ENCODE data around the gene USP36. TPM values are rescaled to one million over a fixed set of nuclear protein-coding genes. Genes with fewer than 3 reads are reported as not detected.

Gene USP36
- total RNA-seq, 2 experiments from 2014 or later: 489 to 494 TPM

- Mint-ChIP-seq H3K27me3 (no peaks in the 10 kb centered on the region), H3K27ac (peak overlapping the region; percentile 97), H3K4me3 (peak overlapping the region; percentile 75), H3K9me3 (no peaks in the 10 kb centered on the region), H3K4me1 (ENCODE audit: low read depth) (peaks cover 80% of the 10 kb centered on the region), H3K36me3 (ENCODE audit: low read depth) (peaks cover 46% of the 10 kb centered on the region)
- ChIA-PET POLR2A (interaction anchor here (0.7 to 3.7 kb wide), 25 partner anchors 9 to 831 kb away, joined by 3 to 43 read pairs (median 4); partner anchors contain the start of genes CYTH1, TMC6 and TNRC6C), CTCF (interaction anchor here (0.8 to 1.7 kb wide), 7 partner anchors 9 to 117 kb away, joined by 3 to 7 read pairs (median 3); no protein-coding TSS in a partner anchor)
- Histone ChIP-seq H3K9me3 (ENCODE audit: control insufficient read depth in 1 of 2, insufficient read depth in 1 of 2, low read length in 2 of 2) (no peaks in the 10 kb centered on the region), H3K4me1 (ENCODE audit: insufficient read depth, low read length) (peaks cover 87% of the 10 kb centered on the region), H3K36me3 (ENCODE audit: insufficient read depth, low read length) (peaks cover 38% of the 10 kb centered on the region), H3K4me3 (ENCODE audit: low read length) (peak overlapping the region; percentile 19), H3K27ac (ENCODE audit: low read depth in 1 of 2, low read length in 2 of 2) (peak overlapping the region; percentile 51 to 73), H3K27me3 (ENCODE audit: control insufficient read depth in 1 of 2, insufficient read depth in 2 of 2, low read length in 2 of 2) (no peaks in the 10 kb centered on the region)
- ATAC-seq (ENCODE audit: poor library complexity) (peak; percentile 82), DNase-seq (peak; percentile 42 to 85 (median 74))
- intact Hi-C loops (cut with DNase I, micrococcal nuclease): no loop called here
- TF ChIP-seq, protein P1, sequence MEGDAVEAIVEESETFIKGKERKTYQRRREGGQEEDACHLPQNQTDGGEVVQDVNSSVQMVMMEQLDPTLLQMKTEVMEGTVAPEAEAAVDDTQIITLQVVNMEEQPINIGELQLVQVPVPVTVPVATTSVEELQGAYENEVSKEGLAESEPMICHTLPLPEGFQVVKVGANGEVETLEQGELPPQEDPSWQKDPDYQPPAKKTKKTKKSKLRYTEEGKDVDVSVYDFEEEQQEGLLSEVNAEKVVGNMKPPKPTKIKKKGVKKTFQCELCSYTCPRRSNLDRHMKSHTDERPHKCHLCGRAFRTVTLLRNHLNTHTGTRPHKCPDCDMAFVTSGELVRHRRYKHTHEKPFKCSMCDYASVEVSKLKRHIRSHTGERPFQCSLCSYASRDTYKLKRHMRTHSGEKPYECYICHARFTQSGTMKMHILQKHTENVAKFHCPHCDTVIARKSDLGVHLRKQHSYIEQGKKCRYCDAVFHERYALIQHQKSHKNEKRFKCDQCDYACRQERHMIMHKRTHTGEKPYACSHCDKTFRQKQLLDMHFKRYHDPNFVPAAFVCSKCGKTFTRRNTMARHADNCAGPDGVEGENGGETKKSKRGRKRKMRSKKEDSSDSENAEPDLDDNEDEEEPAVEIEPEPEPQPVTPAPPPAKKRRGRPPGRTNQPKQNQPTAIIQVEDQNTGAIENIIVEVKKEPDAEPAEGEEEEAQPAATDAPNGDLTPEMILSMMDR (IDR thresholded peaks at IDR 0.05): no peak
Measured at GRCh38 chr17:78789663-78790181, 50.9 kb downstream of the USP36 start.

GRCh38 chr17:78789149-78789662, 51.4 kb downstream of the USP36 start:
- H3K27me3 ChIP-seq (ENCODE audit: control insufficient read depth in 1 of 2, insufficient read depth in 2 of 2, low read length in 2 of 2): no peaks in the 10 kb centered on the region
- H3K27me3 Mint-ChIP-seq: no peaks in the 10 kb centered on the region
- peak overlapping the region; percentile 97 for H3K27ac Mint-ChIP-seq
- H3K4me1 Mint-ChIP-seq (ENCODE audit: low read depth): peaks cover 81% of the 10 kb centered on the region
- H3K9me3 ChIP-seq (ENCODE audit: control insufficient read depth in 1 of 2, insufficient read depth in 1 of 2, low read length in 2 of 2): no peaks in the 10 kb centered on the region
- POLR2A ChIA-PET: interaction anchor here (0.7 to 3.7 kb wide), 26 partner anchors 8 to 831 kb away, joined by 3 to 43 read pairs (median 4); partner anchors contain the start of genes CYTH1, TMC6 and TNRC6C
- peaks cover 33% of the 10 kb centered on the region for H3K36me3 ChIP-seq (ENCODE audit: insufficient read depth, low read length)
- ATAC-seq (ENCODE audit: poor library complexity) (peak; percentile 43), DNase-seq (no peak)
- TF ChIP-seq, protein P1 (IDR thresholded peaks at IDR 0.05): no peak
- peaks cover 41% of the 10 kb centered on the region for H3K36me3 Mint-ChIP-seq (ENCODE audit: low read depth)
- peak overlapping the region; percentile 75 for H3K4me3 Mint-ChIP-seq
- peak overlapping the region; percentile 62 to 73 for H3K27ac ChIP-seq (ENCODE audit: low read depth in 1 of 2, low read length in 2 of 2)
- CTCF ChIA-PET: interaction anchor here (0.8 to 1.7 kb wide), 6 partner anchors 9 to 116 kb away, joined by 3 to 7 read pairs (median 4); no protein-coding TSS in a partner anchor
- intact Hi-C loops (cut with DNase I, micrococcal nuclease): no loop called here
- peak overlapping the region; percentile 19 for H3K4me3 ChIP-seq (ENCODE audit: low read length)
- peaks cover 88% of the 10 kb centered on the region for H3K4me1 ChIP-seq (ENCODE audit: insufficient read depth, low read length)
- no peaks in the 10 kb centered on the region for H3K9me3 Mint-ChIP-seq

DNA sequence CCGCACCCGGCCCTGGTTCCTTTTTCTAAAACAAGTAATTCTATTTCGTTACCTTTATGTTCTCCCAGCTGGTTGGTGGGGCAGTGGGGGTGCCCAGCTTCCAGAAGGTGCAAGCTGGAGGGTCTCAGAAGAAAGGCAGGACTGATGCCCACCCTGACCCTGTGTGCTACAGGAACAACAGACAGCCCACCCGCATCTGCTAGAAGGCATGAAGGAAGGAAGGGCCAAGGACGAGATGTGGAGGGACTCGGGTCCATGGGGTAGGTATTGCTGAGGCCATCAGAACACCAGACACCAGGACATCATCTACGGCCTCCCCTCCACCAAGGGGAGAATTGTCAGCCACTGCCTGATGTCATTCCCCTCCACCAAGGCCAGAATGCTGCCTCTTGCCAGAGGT, 52.2 kb downstream of the USP36 start:
- intact Hi-C loops (cut with DNase I, micrococcal nuclease): no loop called here
- peak overlapping the region; percentile 97 for H3K27ac Mint-ChIP-seq
- TF ChIP-seq, protein P1 (IDR thresholded peaks at IDR 0.05): no peak
- H3K27me3 Mint-ChIP-seq: no peaks in the 10 kb centered on the region
- H3K4me3 Mint-ChIP-seq: peak overlapping the region; percentile 38
- Histone ChIP-seq H3K4me3 (ENCODE audit: low read length) (no peak overlapping the region), H3K27ac (ENCODE audit: low read depth in 1 of 2, low read length in 2 of 2) (peak overlapping the region; percentile 44 to 62), H3K4me1 (ENCODE audit: insufficient read depth, low read length) (peaks cover 89% of the 10 kb centered on the region), H3K36me3 (ENCODE audit: insufficient read depth, low read length) (peaks cover 25% of the 10 kb centered on the region), H3K9me3 (ENCODE audit: control insufficient read depth in 1 of 2, insufficient read depth in 1 of 2, low read length in 2 of 2) (no peaks in the 10 kb centered on the region), H3K27me3 (ENCODE audit: control insufficient read depth in 1 of 2, insufficient read depth in 2 of 2, low read length in 2 of 2) (no peaks in the 10 kb centered on the region)
- ATAC-seq (ENCODE audit: poor library complexity) (no peak), DNase-seq (peak in 1 of 14 experiments; percentile 16)
- ChIA-PET CTCF (interaction anchor here (1.4 to 1.7 kb wide), 4 partner anchors 8 to 81 kb away, joined by 3 to 7 read pairs (median 5); no protein-coding TSS in a partner anchor), POLR2A (interaction anchor here (1.0 to 3.7 kb wide), 12 partner anchors 8 to 255 kb away, joined by 3 to 43 read pairs (median 8); partner anchors contain the start of gene CYTH1)
- peaks cover 82% of the 10 kb centered on the region for H3K4me1 Mint-ChIP-seq (ENCODE audit: low read depth)
- H3K36me3 Mint-ChIP-seq (ENCODE audit: low read depth): peaks cover 38% of the 10 kb centered on the region
- no peaks in the 10 kb centered on the region for H3K9me3 Mint-ChIP-seq

All from CD4-positive, alpha-beta T cell (primary cell).